B cell (primary cell): ENCODE results near the gene RYK. TPM values are rescaled to one million over a fixed set of nuclear protein-coding genes. Genes with fewer than 3 reads are reported as not detected.
A peak's percentile ranks its signal among the peaks of the same experiment; 100 is the strongest.

Experiments
- ATAC-seq: fragments of 200-7000 bp; cut with Tn5 transposase; one replicate; pipeline ENCODE4 v1.10.0; 2021; ENCODE audit warnings: low read depth, mild to moderate bottlenecking, moderate number of reproducible peaks, moderate library complexity
- CTCF ChIA-PET: fragments of 350-600 bp; sonication (Branson Sonifier 250); formaldehyde crosslinking; loops from one replicate; lab custom pipeline; 2021; ENCODE audit warnings: antibody characterized with exemption, inconsistent platforms; lab: Charles Lee
- POLR2A ChIA-PET: fragments of 350-600 bp; sonication (Branson Sonifier 250); formaldehyde crosslinking; loops from one replicate; lab custom pipeline; 2021; ENCODE audit warnings: antibody characterized with exemption; lab: Charles Lee
- DNase-seq: peaks from one replicate; pipeline ENCODE4 v3.0.0; 2013
- H2AFZ ChIP-seq: 2 replicates; pipeline ENCODE4 v1.6.1; 2012; ENCODE audit warnings: mild to moderate bottlenecking, low read depth, low read length; ENCODE audit not compliant: insufficient read depth, poor library complexity, severe bottlenecking
- H3K27ac ChIP-seq, 2 donors: 1 replicate in 1 of 2; 2 replicates in 1 of 2; pipeline ENCODE4 v1.5.1; 2012 to 2013; ENCODE audit warnings: low read length in 2 of 2, mild to moderate bottlenecking in 2 of 2, moderate library complexity in 1 of 2
- H3K27me3 ChIP-seq, 4 experiments: fragments of 200-600 bp in 1 of 4; sonication (generic) in 1 of 4; replicated peaks in 1 of 4; 1 replicate in 2 of 4; 2 replicates in 2 of 4; pipeline versions ENCODE4 v1.6.1 to v1.7.0; 2013 to 2016; ENCODE audit warnings: low read length in 3 of 4, mild to moderate bottlenecking in 2 of 4, mixed read lengths in 1 of 4, moderate library complexity in 1 of 4; ENCODE audit not compliant: insufficient read depth in 4 of 4, control insufficient read depth in 3 of 4; ENCODE audit errors: control extremely low read depth in 1 of 4
- H3K36me3 ChIP-seq, 2 experiments: replicated peaks in 1 of 2; 1 replicate in 1 of 2; 2 replicates in 1 of 2; pipeline versions ENCODE4 v1.6.1 to v1.7.1; 2013; ENCODE audit warnings: low read length in 1 of 2; ENCODE audit not compliant: insufficient read depth in 2 of 2, control insufficient read depth in 1 of 2; ENCODE audit errors: control extremely low read depth in 1 of 2, extremely low read depth in 1 of 2
- H3K4me1 ChIP-seq, 2 donors: fragments of 200-600 bp in 1 of 2; sonication (generic) in 1 of 2; 1 replicate in 1 of 2; 2 replicates in 1 of 2; pipeline versions ENCODE4 v1.5.1 to v1.6.1; 2013 to 2017; ENCODE audit warnings: low read length in 2 of 2; ENCODE audit not compliant: control insufficient read depth in 2 of 2, insufficient read depth in 2 of 2
- H3K4me2 ChIP-seq: replicated peaks from 2 replicates; pipeline ENCODE3; 2012; ENCODE audit warnings: mild to moderate bottlenecking, low read depth, low read length; ENCODE audit not compliant: poor library complexity, severe bottlenecking
- H3K4me3 ChIP-seq, 5 experiments: fragments of 200-600 bp in 1 of 5; sonication (generic) in 1 of 5; 1 replicate in 3 of 5; 2 replicates in 2 of 5; pipeline versions ENCODE4 v1.5.1 to v1.7.0; 2011 to 2016; ENCODE audit warnings: low read length in 4 of 5, mild to moderate bottlenecking in 4 of 5, low read depth in 2 of 5, control low read depth in 1 of 5, moderate library complexity in 1 of 5; ENCODE audit not compliant: insufficient read depth in 1 of 5; ENCODE audit errors: control extremely low read depth in 1 of 5, extremely low read depth in 1 of 5
- H3K79me2 ChIP-seq: fragments of 200-600 bp; sonication (generic); one replicate; pipeline ENCODE4 v1.6.0; 2016; ENCODE audit warnings: low read length; ENCODE audit not compliant: control insufficient read depth, insufficient read depth
- H3K9ac ChIP-seq: fragments of 200-600 bp; sonication (generic); 2 replicates; pipeline ENCODE4 v1.6.1; 2017; ENCODE audit warnings: mild to moderate bottlenecking, low read length, moderate library complexity
- H3K9me3 ChIP-seq, 3 donors: one replicate each; pipeline versions ENCODE4 v1.6.1 to v1.7.1; 2013; ENCODE audit warnings: low read length in 2 of 3; ENCODE audit not compliant: control insufficient read depth in 2 of 3, insufficient read depth in 1 of 3; ENCODE audit errors: control extremely low read depth in 1 of 3
- H4K20me1 ChIP-seq: 2 replicates; pipeline ENCODE4 v1.6.0; 2012; ENCODE audit warnings: mild to moderate bottlenecking, low read length; ENCODE audit not compliant: insufficient read depth, control insufficient read depth, poor library complexity, severe bottlenecking
- H3K27ac Mint-ChIP-seq: one replicate; pipeline ENCODE4 v1.8.0; 2021; ENCODE audit warnings: mixed read lengths
- H3K27me3 Mint-ChIP-seq: one replicate; pipeline ENCODE4 v1.8.0; 2021; ENCODE audit warnings: mixed read lengths
- H3K4me1 Mint-ChIP-seq: one replicate; pipeline ENCODE4 v1.8.0; 2021; ENCODE audit warnings: mixed read lengths
- H3K4me3 Mint-ChIP-seq: one replicate; pipeline ENCODE4 v1.8.0; 2021; ENCODE audit warnings: mixed read lengths
- H3K9me3 Mint-ChIP-seq: one replicate; pipeline ENCODE4 v1.8.0; 2022; ENCODE audit warnings: mixed read lengths; ENCODE audit not compliant: insufficient read depth
- EZH2 ChIP-seq: IDR thresholded peaks from 2 replicates; pipeline ENCODE4 v1.6.1; 2012; ENCODE audit warnings: borderline replicate concordance, low read depth, mild to moderate bottlenecking, moderate library complexity, low read length; ENCODE audit not compliant: insufficient read depth, poor library complexity, severe bottlenecking
- WGBS: methylation state at CpG from one replicate; pipeline ENCODE4 v1.1.5; 2013; ENCODE audit warnings: missing lambda C conversion rate; ENCODE audit not compliant: insufficient coverage; 5-methylcytosine and 5-hydroxymethylcytosine counted together
- intact Hi-C: fragments of 100-400 bp; cut with micrococcal nuclease; formaldehyde crosslinking; loops from one replicate; pipeline ENCODE4 v1.10.0; 2022
- polyA plus RNA-seq: library from polyadenylated mRNA; depleted of rRNA; stranded (reverse); fragments of >200 nt; gene quantifications from 2 replicates; pipeline ENCODE4 v1.2.3, GENCODE V29; 2012
- total RNA-seq, 2 donors: library from RNA; stranded (reverse); fragments of 120-200 nt in 1 of 2; gene quantifications; 1 replicate in 1 of 2; 2 replicates in 1 of 2; pipeline versions ENCODE4 v1.2.3 to v1.2.4, GENCODE V29; 2013 to 2022
- TF ChIP-seq, protein P1 (sequence below): fragments of 200-600 bp; IDR thresholded peaks from one replicate; pipeline ENCODE4 v1.8.0; 2022; ENCODE audit warnings: antibody characterized with exemption, mild to moderate bottlenecking

Gene RYK
- total and polyA plus RNA-seq, 2 donors (not counting 1 experiment from before 2014, with no cell fraction given), result 16.9 to 67.7 TPM

DNA sequence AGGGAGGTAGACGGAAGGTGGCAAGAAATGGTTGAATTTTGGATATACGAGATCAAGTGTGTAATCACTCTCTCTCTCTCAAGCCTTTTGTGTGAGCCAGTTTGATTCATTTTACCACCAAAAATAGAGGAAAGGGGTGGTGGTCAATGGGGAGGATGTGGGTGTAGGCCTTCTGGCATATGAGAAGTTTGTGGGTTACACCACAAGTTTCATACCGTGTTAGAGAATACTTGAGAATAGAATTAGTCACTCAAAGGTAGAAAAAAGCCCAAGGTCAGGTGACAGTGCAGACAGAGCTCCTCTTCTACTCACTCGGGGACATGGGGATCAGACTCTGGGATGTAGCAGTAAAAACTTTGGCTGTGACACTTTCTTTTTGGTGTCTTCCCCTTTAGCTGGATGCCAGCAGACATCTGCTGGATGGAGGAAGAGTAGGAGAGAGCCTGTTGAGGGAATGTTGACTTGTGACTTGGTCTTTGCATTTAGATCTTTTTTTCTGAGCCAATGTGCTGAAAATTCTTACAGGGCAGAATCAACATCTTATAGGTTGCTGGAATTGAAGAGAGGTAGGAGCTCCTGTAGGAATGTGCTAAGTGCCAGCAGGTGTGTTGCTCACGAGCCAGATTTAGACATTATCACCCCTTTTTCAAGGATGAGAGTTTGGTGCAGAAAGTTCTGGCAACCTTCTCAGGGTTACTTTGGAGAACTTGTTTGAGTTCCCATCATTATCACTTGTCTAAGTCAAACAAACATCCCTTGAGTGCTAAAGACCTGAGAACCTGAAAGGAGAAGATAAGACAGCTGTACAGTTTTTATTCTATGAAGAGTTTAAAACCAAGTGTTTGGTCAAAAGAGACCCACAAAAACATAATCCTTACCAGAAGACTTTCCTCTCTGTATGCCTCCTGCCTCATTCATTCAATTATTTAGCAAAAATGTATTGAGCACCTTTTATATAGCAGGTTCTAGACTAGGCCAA lies 43.9 kb upstream of the RYK start:
- peaks cover 16% of the 10 kb centered on the region for H3K27me3 Mint-ChIP-seq
- Histone ChIP-seq H3K4me3 (no peak overlapping the region), H3K27me3 (peaks cover 0 to 4% (median 2%) of the 10 kb centered on the region in 4 experiments), H2AFZ (no peak overlapping the region), H3K4me1 (peaks cover 8 to 9% of the 10 kb centered on the region in 2 donors), H4K20me1 (no peaks in the 10 kb centered on the region), H3K36me3 (no peaks in the 10 kb centered on the region), H3K79me2 (no peaks in the 10 kb centered on the region), H3K27ac (no peak overlapping the region), H3K4me2 (peak overlapping the region; percentile 2), H3K9me3 (no peaks in the 10 kb centered on the region), H3K9ac (no peak overlapping the region)
- intact Hi-C loops, result no loop called here
- WGBS, result 25% methylated on average over 4 of the region's 5 CpGs
- no peak overlapping the region for H3K27ac Mint-ChIP-seq
- TF ChIP-seq, protein P1, sequence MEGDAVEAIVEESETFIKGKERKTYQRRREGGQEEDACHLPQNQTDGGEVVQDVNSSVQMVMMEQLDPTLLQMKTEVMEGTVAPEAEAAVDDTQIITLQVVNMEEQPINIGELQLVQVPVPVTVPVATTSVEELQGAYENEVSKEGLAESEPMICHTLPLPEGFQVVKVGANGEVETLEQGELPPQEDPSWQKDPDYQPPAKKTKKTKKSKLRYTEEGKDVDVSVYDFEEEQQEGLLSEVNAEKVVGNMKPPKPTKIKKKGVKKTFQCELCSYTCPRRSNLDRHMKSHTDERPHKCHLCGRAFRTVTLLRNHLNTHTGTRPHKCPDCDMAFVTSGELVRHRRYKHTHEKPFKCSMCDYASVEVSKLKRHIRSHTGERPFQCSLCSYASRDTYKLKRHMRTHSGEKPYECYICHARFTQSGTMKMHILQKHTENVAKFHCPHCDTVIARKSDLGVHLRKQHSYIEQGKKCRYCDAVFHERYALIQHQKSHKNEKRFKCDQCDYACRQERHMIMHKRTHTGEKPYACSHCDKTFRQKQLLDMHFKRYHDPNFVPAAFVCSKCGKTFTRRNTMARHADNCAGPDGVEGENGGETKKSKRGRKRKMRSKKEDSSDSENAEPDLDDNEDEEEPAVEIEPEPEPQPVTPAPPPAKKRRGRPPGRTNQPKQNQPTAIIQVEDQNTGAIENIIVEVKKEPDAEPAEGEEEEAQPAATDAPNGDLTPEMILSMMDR, result no peak
- no peak for TF ChIP-seq EZH2
- ATAC-seq (peak; percentile 57), DNase-seq (peak; percentile 27)
- no peak overlapping the region for H3K4me3 Mint-ChIP-seq
- peaks cover 5% of the 10 kb centered on the region for H3K9me3 Mint-ChIP-seq
- no peaks in the 10 kb centered on the region for H3K4me1 Mint-ChIP-seq
- ChIA-PET POLR2A (no interaction called here), CTCF (interaction anchor here (1.0 to 1.9 kb wide), 2 partner anchors 13 to 179 kb away, joined by 3 to 7 read pairs; no protein-coding TSS in a partner anchor)
